Stimulated activated CD8-positive, alpha-beta memory T cell treated with anti-CD3 and anti-CD28 coated beads, Interleukin-12 subunit alpha, Interleukin-12 subunit beta, amount 100 ng/mL, for 24 hours (primary cell): ENCODE data around the gene KDM8.
"Not testable (repeated sequence)": the region's sequence is repeated elsewhere in the genome, so short reads cannot be mapped to it uniquely, and the experiment has no call there.

ENCODE experiments used
- DNase-seq: peaks from one replicate; pipeline ENCODE4 v3.0.0-alpha.2; 2020; ENCODE audit errors: extremely low read depth

Gene KDM8

DNA sequence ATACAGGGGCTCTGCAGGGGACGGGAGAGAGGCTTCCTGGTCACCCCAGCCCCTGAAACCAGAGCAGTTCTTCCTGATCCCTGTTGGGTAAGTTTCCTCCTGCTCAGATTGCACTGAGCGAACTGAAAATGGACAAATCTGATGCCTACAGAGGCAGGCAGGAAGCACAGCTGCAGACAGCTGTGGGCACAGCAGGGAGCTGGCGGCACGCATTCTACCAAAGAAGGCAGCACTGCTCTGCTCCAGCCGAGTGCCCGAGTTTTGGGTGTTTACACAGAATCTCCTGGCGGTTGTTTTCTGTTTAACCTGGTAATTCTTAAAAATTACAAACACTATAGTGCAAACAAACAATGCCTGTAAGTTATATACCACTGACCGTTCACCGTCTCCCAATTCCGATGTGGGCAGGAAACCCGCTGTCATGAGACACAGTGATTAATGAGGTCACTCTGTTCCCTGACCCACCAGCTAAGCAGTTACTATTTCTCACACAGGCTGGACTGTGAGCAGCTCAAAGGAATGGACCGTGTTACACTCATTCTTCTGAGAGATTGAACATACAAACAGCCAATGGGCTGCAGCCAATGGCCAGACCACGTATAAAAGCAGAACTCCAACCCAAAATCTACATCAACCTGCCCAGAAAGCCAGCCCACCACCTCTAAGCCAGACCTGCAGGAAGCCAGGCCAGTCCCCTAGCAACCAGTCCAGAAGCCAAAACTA lies 39.7 kb downstream of the KDM8 start:
- DNase-seq = no peak

DNA sequence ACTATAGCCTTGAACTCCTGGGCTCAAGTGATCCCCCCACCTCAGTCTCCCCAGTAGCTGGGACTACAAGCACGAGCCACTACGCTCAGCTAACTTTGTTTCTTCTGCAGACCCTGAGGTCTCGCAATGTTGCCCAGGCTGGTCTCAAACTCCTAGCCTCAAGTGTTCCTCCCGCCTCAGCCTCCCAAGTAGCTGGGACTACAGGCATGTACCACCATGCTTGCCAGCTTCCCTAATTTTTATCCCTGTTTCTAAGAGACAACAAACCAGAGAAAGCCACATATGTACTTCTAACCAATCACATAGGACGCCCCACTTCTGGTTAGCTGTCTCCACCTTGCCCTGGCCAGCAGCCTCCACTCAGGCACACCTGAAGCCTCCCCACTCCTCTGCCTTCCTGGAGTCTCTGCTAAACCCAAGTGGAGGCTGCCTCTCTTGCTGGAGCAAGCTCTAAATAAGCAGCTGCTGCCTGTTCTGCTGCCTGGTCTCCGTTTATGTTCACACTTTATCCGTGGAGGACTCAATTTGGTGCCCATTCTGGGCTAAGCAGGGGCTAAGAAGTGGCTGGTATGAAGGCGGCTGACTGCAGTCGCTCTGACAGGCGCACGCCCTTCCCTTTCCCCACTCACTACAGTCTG lies 40.5 kb downstream of the KDM8 start:
- DNase-seq = no peak

DNA sequence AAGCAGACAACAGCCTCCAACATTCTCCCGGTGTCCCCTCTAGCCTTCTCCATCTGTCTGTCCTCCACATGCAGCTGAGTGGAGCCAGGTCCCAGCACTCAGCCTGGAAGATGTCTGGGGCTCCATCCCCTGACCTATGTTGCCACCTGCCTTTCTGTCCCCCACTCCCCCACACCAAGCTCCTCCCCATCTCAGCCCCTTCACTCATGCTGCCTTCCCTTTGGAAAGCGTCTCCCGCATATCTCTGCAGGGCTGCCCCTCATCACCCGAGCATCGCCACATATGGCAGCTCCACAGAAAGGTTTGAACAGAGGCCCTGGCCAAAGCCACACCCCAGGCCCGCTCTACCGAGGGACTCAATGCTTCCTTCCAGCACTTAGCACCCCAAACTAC lies 41.0 kb downstream of the KDM8 start:
- DNase-seq = no peak

DNA sequence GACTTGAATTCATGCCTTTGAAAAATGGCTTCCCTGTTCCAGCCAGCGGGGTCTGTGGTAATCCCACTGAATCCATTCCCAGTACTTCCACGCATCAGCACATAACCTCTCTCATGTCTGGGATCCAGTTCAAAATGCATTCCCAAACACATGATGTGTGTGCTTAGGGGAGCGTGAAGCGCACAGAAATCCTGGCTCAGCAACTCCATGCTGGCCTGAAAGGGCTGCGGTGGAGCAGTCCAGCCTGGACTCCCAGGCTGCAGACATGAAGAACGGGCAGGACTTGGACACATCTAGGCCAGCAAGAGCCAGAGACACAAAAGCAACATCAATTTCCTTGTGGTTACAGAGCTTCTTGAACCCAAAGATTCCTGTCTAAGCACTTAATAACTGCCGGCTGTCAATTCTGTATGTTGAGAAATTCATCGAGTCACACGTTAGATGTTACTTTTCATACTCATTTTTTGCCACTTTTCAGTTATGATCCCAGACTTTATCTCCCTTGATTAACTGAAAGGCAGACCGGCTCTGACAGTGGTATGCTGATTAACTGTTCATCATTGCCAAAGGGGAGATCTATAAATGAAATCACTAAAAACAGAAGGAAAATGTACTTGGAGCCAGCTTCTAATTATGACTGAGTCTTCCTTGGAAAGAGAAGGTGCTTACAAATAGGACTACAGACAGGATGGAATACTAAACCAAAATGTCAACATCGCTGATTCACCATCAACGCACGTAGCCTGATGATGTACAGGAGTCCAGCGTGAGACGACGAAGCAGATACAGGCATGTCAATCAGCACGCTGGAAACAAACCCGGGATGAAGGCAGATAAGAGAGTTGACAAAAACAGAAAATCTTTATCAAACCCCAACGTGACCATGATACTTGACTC lies 42.2 kb downstream of the KDM8 start:
- no peak for DNase-seq

DNA sequence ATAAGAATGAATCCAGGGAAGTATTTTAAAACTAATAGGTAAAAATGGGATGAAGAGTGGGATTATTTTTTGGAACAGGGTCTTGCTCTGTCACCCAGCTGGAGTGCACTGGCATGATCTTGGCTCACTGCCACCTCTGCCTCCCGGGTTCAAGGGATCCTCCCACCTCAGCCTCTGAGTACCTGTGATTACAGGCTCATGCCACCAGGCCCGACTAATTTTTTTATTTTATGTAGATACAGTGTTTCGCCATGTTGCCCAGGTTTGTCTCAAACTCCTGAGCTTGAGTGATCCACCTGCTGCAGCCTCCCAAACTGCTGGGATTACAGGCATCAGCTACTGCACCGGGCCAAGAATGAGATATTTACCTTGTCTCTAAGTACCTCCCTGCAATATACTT lies 43.1 kb downstream of the KDM8 start:
- no peak for DNase-seq

DNA sequence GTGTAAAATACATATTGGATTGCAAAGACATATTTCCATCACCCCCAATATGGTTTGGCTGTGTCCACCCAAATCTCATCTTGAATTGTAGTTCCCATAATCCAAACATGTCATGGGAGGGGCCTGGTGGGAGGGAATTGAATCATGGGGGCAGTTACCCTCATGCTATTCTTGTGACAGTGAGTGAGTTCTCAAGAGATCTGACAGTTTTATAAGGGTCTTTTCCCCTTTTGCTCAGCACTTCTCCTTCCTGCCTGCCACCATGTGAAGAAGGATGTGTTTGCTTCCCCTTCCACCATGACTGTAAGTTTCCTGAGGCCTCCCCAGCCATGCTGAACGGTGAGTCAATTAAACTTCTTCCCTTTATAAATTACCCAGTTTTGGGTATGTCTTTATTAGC lies 43.8 kb downstream of the KDM8 start:
- not testable (repeated sequence) for DNase-seq

DNA sequence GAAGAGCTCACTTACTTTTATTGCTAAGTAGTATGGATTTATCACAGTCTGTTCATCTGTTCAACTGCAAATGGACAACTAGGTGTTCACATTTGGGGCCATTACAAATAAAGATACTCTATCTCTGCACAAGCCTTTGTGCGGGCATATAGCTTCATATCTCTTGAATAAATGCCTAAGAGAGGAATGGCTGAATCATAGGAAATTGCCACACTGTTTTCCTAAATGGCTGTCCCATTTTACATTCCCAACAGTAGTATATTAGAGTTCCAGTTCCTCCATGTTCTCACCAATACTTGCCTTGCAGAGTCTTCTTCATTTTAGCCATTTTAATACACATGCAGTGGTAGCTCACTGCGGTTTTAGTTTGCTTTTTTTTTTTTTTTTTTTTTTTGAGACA lies 44.7 kb downstream of the KDM8 start:
- no peak for DNase-seq

DNA sequence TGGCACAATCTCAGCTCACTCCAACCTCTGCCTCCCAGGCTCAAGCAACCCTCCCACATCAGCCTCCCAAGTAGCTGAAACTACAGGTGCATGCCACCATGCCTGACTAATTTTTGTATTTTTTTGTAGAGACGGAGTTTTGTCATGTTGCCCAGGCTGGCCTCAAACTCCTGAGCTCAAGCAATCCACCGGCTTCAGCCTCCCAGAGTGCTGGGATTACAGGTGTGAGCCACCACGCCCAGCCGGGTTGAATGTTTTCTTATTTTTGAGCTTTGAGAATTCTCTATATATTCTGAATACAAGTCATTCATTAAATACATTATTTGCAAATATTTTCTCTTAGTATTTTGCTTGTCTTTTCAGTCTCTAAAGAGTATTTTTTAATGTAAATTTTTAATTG lies 45.6 kb downstream of the KDM8 start:
- not testable (repeated sequence) for DNase-seq

DNA sequence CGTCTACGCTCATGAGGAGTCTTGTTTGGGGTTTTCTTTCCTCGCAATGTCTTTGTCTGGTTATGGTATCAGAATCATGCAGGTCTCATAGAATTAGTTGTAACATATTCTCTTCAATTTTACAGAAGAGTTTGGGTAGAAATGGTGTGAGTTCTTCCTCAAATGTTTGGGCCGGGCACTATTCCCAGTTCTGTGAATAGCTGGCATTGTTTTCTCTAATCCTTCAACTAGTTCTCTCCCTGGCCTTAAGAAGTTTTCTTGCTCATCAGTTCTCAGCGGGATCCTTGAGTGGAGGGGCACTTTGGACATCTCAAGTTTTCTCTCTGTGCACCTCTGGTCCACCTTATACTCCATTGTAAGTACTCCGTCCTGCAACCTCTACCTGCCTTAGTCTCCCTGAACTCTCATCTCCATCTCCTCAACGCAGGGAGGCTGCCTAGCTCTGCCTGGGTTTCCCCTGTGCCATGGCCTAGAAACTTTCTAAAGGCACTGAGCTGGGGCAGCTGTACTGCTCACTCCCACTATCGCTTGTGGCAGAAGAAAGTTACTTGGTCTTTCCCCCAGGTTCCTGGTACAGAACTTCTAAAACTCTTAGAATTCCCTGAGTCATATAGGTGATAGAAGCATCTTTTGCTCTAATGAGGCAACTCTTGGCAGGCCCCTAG lies 48.3 kb downstream of the KDM8 start:
- DNase-seq = no peak

DNA sequence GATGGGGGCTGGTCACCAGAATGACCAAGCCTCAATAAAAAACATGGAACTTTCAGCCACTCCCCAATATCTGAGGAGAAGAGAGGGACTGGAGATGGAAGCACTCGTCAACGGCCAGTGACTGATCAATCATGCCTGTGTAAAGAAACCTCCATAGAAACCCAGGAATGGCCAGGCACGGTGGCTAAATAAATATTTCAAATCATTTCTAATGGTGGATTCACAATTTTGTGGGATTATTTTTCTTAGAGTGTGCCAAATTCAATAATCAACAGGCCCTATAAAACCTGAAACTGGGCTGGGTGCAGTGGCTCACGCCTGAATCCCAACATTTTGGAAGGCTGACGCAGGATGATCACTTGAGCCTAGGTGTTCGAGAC lies 48.9 kb downstream of the KDM8 start:
- DNase-seq = no peak

DNA sequence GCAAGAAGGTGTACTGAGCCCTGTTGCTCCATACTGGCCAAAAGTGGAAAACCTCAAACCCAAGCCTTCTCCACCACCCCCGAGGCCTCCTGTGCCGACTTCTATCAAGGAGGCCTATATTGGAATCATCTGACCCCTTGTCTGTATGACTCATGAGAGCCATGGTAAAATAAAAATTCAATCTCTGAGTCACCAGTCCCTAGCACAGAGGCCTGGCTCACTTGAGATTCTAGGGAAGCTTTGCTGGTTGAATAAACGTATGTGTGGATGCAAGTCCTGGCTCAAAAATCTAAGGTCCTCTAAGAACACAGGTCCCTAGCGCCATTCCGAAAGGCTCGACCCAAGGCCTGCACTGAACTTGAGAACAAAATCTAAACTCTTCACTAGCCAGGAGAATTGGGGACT lies 50.2 kb downstream of the KDM8 start:
- DNase-seq = no peak

DNA sequence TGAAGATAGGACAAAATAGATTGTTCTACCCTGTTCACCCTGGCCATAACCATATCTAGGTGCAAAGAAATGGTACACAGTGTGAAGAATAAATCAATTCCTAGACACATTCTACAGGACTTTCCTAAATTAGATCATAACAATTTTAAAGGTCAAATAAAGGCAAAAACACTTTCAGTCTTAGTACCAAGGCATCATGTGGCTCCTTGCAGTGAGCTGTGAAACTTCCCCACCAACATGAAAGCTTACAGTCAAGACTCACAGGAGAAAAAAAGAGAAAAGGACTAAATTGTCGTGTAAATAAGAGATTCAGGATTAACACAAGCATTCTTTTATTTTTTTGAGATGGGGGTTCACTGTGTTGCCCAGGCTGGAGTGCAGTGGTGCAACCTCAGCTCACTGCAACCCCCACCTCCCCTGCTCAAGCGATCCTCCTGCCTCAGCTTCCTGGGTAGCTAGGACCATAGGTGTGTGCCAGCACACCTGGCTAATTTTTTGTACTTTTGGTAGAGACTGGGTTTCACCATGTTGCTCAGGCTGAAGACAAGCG lies 51.0 kb downstream of the KDM8 start:
- no peak for DNase-seq

DNA sequence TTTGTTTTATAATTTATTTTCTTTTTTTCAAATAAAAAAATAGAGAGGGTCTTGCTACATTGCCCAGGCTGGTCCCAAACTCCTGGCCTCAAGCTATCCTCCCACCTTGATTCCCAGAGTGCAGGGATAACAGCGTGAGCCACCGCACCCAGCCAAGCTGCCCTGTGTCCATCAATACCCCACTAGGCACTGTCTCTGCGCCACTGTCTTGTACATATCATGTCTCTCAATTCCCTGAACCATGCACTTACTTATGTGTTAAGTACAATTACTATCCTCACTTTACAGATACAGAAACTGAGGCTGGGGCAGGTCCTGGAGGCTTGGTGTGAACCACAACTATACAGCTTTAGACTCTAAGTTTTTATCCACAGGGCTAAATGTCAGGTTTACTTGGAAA lies 53.5 kb downstream of the KDM8 start:
- DNase-seq = no peak

DNA sequence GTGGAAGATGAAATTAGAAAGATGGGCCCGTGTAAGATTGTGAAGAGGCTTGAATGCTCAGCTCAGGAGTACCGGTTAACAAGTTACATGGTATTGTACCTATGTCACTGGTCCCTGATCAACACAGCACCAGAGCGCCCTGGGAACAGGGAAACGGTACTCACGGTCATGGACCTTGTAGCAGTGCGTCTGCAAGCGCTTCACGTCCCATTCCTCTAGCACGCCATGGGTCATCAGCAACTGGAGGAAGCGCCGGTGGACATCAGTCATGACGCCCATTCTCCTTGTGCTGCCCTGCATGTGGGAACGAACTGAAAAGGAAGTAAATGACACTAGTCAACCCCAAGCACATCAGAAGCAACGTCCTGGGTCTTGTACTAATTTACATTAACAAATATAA lies 53.9 kb downstream of the KDM8 start:
- no peak for DNase-seq

DNA sequence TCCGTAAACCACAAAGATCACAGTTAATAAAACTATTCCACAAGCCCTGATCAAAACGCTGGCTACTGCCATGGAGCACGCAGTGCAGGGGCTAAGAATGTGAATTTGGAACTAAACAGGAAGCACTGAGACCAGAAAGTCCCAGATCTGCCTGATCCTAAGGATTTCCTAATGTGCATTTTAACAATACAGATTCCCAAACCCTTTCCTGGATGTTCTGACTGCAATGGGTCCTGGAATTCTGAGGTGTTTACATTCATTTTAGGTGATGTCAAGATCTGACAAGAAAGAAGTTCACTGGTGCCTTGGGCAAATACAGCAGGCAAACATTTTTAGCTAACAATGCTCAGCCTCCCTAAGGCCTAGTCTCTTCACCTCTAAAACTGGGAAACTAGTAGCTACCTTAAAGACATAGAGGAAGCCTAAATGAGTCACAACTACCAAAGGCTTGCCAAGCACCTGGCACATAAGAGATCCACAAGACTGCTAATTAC lies 55.0 kb downstream of the KDM8 start:
- no peak for DNase-seq

DNA sequence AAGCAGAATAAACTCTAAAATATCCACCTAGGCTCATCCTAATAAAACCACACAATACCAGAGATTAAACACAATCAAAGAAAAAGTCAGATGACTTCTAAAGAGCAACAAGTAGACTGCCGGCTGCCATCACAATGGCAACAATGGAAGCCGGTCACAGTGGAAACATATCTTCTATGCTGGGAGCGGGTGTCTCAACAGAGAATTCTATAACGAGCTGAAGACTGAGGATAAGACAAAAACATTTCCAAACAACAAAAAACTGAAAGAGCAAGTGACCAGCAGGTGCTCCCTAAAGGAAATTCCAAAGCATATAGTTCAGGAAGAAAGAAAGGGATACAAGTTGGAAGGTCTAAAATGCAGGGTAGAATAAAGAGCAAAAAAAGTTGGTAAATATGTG lies 56.4 kb downstream of the KDM8 start:
- DNase-seq = no peak

DNA sequence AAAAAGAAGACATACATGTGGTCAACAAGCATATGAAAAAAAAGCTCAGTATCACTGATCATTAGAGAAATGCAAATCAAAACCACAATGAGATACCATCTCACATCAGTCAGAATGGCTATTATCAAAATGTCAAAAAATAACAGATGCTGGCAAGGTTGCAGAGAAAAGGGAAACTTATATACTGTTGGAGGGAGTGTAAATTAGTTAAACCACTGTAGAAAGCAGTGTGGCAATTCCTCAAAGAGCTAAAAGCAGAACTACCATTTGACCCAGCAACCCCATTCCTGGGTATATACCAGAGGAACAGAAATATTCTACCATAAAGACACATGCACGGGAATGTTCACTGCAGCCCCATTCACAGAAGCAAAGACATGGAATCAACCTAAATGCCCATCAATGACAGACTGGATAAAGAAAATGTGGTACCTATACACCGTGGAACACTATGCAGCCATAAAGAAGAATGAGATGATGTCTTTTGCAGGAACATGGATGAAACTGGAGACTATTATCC lies 59.6 kb downstream of the KDM8 start:
- DNase-seq = not testable (repeated sequence)

DNA sequence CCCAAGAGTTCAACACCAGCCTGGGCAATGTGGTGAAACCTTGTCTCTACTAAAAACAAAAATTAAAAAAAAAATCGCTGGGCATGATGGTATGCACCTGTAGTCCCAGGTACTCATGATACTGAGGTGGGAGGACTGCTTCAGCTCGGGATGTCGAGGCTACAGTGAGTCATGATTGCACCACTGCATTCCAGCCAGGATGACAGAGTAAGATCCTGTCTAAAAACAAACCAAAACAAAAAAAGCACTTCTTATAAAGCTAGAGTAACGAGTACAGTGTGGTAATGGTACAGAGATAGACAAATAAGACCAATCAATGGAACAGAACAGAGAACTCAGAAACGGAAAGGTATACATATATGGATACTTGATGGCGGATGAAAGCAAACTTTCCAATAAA lies 60.8 kb downstream of the KDM8 start:
- DNase-seq = no peak

DNA sequence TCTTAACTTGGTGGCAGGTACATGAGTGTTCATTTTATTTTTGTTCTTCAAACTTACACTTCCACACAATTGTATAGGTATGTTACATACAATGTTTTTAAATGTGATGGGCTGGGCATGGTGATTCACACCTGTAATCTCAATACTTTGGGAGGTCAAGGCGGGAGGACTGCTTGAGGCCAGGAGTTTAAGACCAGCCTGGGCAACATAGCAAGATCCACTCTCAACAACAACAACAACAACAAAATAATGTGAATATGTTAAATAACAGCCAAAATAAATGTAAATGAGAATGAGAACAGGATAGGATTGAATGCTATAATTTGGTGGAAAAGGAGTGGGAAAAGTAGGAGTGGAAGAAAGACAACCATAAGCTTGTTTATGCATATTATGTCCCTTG lies 62.7 kb downstream of the KDM8 start:
- DNase-seq = no peak

DNA sequence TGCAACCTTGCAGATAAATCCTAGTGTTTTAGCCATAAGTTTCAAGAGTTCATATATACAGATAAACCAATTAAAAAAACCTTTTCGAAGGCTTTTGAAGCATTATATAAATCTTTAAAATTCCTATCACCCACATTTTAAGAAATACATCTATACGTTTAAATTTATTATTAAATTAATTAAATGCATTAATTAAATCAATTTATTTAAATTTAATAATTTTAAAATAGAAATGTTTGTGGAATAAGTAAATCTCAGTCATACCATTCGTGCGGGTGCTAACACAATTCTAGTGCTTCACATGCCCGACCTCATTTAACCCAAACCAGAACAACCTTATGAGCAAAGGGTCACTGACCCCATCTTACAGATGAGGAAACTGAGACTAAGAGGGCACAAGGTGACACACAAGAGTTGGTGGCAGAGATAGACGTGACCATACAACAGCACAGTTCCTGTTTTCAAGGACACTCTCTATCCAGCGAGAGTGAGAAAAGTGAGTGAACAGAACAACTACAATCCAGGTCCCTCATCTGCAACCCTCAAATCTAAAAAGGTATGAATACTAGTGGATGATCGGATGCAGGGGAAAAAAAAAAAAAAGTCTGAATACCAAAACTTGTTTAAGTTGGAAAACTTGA lies 63.8 kb downstream of the KDM8 start:
- DNase-seq = no peak
